ENCODE measurements around the gene GALNTL6.

Gene GALNTL6

GRCh38 chr4:172011196-172011595, 198.0 kb downstream of the GALNTL6 start:
- Mint-ChIP-seq H3K4me1 (no peaks in the 10 kb centered on the region), H3K4me3 (no peak overlapping the region), H3K27ac (no peak overlapping the region), H3K27me3 (no peaks in the 10 kb centered on the region), H3K36me3 (no peaks in the 10 kb centered on the region), H3K9me3 (no peaks in the 10 kb centered on the region)

GRCh38 chr4:172018358-172018757, 205.2 kb downstream of the GALNTL6 start:
- Mint-ChIP-seq H3K4me3 (no peak overlapping the region), H3K9me3 (peaks cover 9% of the 10 kb centered on the region), H3K4me1 (no peaks in the 10 kb centered on the region), H3K27ac (no peak overlapping the region), H3K36me3 (no peaks in the 10 kb centered on the region), H3K27me3 (no peaks in the 10 kb centered on the region)

- Mint-ChIP-seq H3K27me3 (no peaks in the 10 kb centered on the region), H3K9me3 (peaks cover 4% of the 10 kb centered on the region), H3K4me3 (no peak overlapping the region), H3K36me3 (no peaks in the 10 kb centered on the region), H3K27ac (no peak overlapping the region), H3K4me1 (no peaks in the 10 kb centered on the region)
Measured at GRCh38 chr4:172035562-172035961, 222.4 kb downstream of the GALNTL6 start.

GRCh38 chr4:172040766-172041165, 227.6 kb downstream of the GALNTL6 start:
- Mint-ChIP-seq H3K27ac (no peak overlapping the region), H3K4me1 (no peaks in the 10 kb centered on the region), H3K4me3 (no peak overlapping the region), H3K27me3 (no peaks in the 10 kb centered on the region), H3K9me3 (peaks cover 4% of the 10 kb centered on the region), H3K36me3 (no peaks in the 10 kb centered on the region)

- no peak overlapping the region for H3K27ac Mint-ChIP-seq
- H3K27me3 Mint-ChIP-seq: no peaks in the 10 kb centered on the region
- H3K4me3 Mint-ChIP-seq: no peak overlapping the region
- H3K36me3 Mint-ChIP-seq: no peaks in the 10 kb centered on the region
- H3K4me1 Mint-ChIP-seq: no peaks in the 10 kb centered on the region
- H3K9me3 Mint-ChIP-seq: peaks cover 4% of the 10 kb centered on the region
Measured at GRCh38 chr4:172042714-172043114, 229.5 kb downstream of the GALNTL6 start.

GRCh38 chr4:172045981-172046380, 232.8 kb downstream of the GALNTL6 start:
- H3K4me3 Mint-ChIP-seq: no peak overlapping the region
- no peaks in the 10 kb centered on the region for H3K4me1 Mint-ChIP-seq
- no peaks in the 10 kb centered on the region for H3K36me3 Mint-ChIP-seq
- H3K27me3 Mint-ChIP-seq: no peaks in the 10 kb centered on the region
- H3K9me3 Mint-ChIP-seq: no peaks in the 10 kb centered on the region
- H3K27ac Mint-ChIP-seq: no peak overlapping the region

- Mint-ChIP-seq H3K9me3 (no peaks in the 10 kb centered on the region), H3K36me3 (no peaks in the 10 kb centered on the region), H3K4me1 (no peaks in the 10 kb centered on the region), H3K4me3 (no peak overlapping the region), H3K27me3 (no peaks in the 10 kb centered on the region), H3K27ac (no peak overlapping the region)
Measured at GRCh38 chr4:172048666-172049065, 235.5 kb downstream of the GALNTL6 start.

GRCh38 chr4:172050911-172051310, 237.7 kb downstream of the GALNTL6 start:
- H3K9me3 Mint-ChIP-seq: no peaks in the 10 kb centered on the region
- no peak overlapping the region for H3K27ac Mint-ChIP-seq
- no peak overlapping the region for H3K4me3 Mint-ChIP-seq
- no peaks in the 10 kb centered on the region for H3K36me3 Mint-ChIP-seq
- no peaks in the 10 kb centered on the region for H3K4me1 Mint-ChIP-seq
- no peaks in the 10 kb centered on the region for H3K27me3 Mint-ChIP-seq

- no peaks in the 10 kb centered on the region for H3K36me3 Mint-ChIP-seq
- no peak overlapping the region for H3K27ac Mint-ChIP-seq
- no peak overlapping the region for H3K4me3 Mint-ChIP-seq
- H3K4me1 Mint-ChIP-seq: no peaks in the 10 kb centered on the region
- H3K27me3 Mint-ChIP-seq: no peaks in the 10 kb centered on the region
- H3K9me3 Mint-ChIP-seq: no peaks in the 10 kb centered on the region
Measured at GRCh38 chr4:172055046-172055445, 241.8 kb downstream of the GALNTL6 start.

GRCh38 chr4:172055498-172055897, 242.3 kb downstream of the GALNTL6 start:
- Mint-ChIP-seq H3K4me3 (no peak overlapping the region), H3K27ac (no peak overlapping the region), H3K4me1 (no peaks in the 10 kb centered on the region), H3K36me3 (no peaks in the 10 kb centered on the region), H3K9me3 (no peaks in the 10 kb centered on the region), H3K27me3 (no peaks in the 10 kb centered on the region)

GRCh38 chr4:172061204-172061603, 248.0 kb downstream of the GALNTL6 start:
- Mint-ChIP-seq H3K4me3 (no peak overlapping the region), H3K9me3 (peaks cover 16% of the 10 kb centered on the region), H3K27ac (no peak overlapping the region), H3K4me1 (no peaks in the 10 kb centered on the region), H3K36me3 (no peaks in the 10 kb centered on the region), H3K27me3 (no peaks in the 10 kb centered on the region)

GRCh38 chr4:172068506-172068905, 255.3 kb downstream of the GALNTL6 start:
- no peaks in the 10 kb centered on the region for H3K27me3 Mint-ChIP-seq
- H3K36me3 Mint-ChIP-seq: no peaks in the 10 kb centered on the region
- no peak overlapping the region for H3K27ac Mint-ChIP-seq
- H3K4me3 Mint-ChIP-seq: no peak overlapping the region
- no peaks in the 10 kb centered on the region for H3K4me1 Mint-ChIP-seq
- peaks cover 24% of the 10 kb centered on the region for H3K9me3 Mint-ChIP-seq

GRCh38 chr4:172073590-172073989, 260.4 kb downstream of the GALNTL6 start:
- Mint-ChIP-seq H3K27ac (no peak overlapping the region), H3K4me1 (no peaks in the 10 kb centered on the region), H3K36me3 (no peaks in the 10 kb centered on the region), H3K9me3 (no peaks in the 10 kb centered on the region), H3K27me3 (no peaks in the 10 kb centered on the region), H3K4me3 (no peak overlapping the region)

- Mint-ChIP-seq H3K4me1 (no peaks in the 10 kb centered on the region), H3K27ac (no peak overlapping the region), H3K27me3 (no peaks in the 10 kb centered on the region), H3K4me3 (no peak overlapping the region), H3K36me3 (no peaks in the 10 kb centered on the region), H3K9me3 (no peaks in the 10 kb centered on the region)
Measured at GRCh38 chr4:172083272-172083671, 270.1 kb downstream of the GALNTL6 start.

GRCh38 chr4:172088556-172088955, 275.4 kb downstream of the GALNTL6 start:
- Mint-ChIP-seq H3K4me3 (no peak overlapping the region), H3K4me1 (no peaks in the 10 kb centered on the region), H3K27me3 (no peaks in the 10 kb centered on the region), H3K27ac (no peak overlapping the region), H3K9me3 (peaks cover 4% of the 10 kb centered on the region), H3K36me3 (no peaks in the 10 kb centered on the region)

- Mint-ChIP-seq H3K9me3 (peaks cover 8% of the 10 kb centered on the region), H3K27me3 (no peaks in the 10 kb centered on the region), H3K4me1 (no peaks in the 10 kb centered on the region), H3K27ac (no peak overlapping the region), H3K4me3 (no peak overlapping the region), H3K36me3 (no peaks in the 10 kb centered on the region)
Measured at GRCh38 chr4:172095161-172095560, 282.0 kb downstream of the GALNTL6 start.

- Mint-ChIP-seq H3K4me1 (no peaks in the 10 kb centered on the region), H3K4me3 (no peak overlapping the region), H3K27ac (no peak overlapping the region), H3K36me3 (no peaks in the 10 kb centered on the region), H3K9me3 (peaks cover 8% of the 10 kb centered on the region), H3K27me3 (no peaks in the 10 kb centered on the region)
Measured at GRCh38 chr4:172096786-172097185, 283.6 kb downstream of the GALNTL6 start.

Measured in activated naive CD4-positive, alpha-beta T cell treated with anti-CD3 and anti-CD28 coated beads, Interleukin-2, amount 50 U/mL, for 24 hours (primary cell).